GM21825 (cell line): ENCODE results near the gene TOX4.

Source experiments
- ATAC-seq: cut with Tn5 transposase; IDR thresholded peaks from one replicate; pipeline ENCODE4 v1.9.1; 2021; ENCODE audit warnings: mild to moderate bottlenecking, moderate library complexity; ENCODE audit not compliant: unreplicated experiment

Gene TOX4

DNA sequence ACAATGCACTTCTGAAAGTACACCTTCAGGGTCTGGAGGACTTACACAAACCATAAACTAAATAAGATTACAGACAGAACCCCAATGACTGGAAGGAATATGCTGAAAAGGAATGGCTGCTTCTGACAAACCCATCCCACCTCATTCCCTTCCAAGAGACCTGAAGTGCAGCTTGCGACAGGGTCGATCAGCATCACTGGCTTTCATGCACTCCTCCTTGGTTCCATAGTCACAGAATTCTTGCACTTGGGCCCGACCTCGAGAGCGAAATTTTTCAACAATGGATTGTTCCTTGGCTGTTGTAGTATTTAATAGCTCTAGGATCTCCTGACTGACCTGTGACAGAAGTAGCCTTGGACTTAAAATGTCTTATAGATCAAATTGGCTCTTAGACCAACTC, 24.6 kb downstream of the TOX4 start:
- no peak for ATAC-seq

DNA sequence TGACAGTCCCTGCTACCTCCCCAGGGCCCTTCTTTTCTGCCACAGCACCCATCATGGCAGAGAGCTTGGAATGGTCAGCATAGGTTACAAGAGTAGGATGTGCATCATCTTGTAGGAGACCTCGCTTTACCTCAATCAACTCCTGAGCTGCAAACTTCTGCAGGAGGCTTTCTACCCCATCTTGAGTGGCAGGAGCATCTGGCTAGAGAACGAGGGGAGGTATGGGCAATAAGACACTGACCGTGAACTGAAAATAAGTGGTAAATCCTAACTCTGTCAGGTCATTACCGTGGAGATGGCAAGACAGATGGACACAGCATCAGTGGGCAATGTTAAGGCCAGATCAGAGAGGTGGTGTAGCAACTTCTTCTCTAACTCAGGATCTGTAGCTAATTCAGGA, 26.4 kb downstream of the TOX4 start:
- no peak for ATAC-seq

DNA sequence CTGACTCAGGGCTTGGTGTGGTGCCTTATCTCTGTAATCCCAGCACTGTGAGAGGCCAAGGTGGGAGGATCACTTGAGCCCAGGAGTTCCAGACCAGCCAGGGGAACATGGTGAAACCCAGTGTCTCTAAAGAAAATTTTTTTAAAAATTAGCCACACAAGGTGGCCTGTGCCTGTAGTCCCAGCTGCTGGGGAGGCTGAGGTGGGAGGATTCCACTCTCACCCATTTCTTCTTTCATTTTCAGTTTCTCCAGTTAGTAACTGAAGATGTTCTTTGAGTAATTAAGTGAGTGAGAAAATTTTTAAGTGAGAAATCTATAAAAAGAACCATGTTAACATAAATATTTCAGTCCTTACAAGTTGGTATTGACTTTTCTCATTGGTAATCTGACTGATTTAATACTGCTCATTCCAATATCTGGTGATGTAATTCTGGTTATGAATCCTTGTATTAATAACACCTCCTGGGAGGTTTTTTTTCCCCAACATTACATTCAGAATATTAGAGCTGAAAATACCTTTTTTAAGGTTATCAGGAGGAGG, 28.1 kb downstream of the TOX4 start:
- peak; percentile 67 for ATAC-seq

DNA sequence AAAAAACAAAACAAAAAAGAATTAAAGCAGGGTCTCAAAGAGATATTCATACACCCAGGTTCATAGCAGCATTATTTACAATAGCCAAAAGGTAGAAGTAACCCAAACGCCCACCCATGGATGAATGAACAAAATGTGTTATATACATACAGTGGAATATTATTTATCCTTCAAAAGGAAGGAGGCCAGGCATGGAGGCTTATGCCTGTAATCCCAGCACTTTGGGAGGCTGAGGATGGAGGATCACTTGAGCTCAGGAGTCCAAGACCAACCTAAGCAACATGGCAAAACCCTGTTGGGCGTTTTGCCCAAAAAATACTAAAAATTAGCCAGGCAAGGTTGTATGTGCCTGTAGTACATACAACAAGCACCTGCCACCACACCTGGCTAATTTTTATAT, 29.6 kb downstream of the TOX4 start:
- no peak for ATAC-seq

DNA sequence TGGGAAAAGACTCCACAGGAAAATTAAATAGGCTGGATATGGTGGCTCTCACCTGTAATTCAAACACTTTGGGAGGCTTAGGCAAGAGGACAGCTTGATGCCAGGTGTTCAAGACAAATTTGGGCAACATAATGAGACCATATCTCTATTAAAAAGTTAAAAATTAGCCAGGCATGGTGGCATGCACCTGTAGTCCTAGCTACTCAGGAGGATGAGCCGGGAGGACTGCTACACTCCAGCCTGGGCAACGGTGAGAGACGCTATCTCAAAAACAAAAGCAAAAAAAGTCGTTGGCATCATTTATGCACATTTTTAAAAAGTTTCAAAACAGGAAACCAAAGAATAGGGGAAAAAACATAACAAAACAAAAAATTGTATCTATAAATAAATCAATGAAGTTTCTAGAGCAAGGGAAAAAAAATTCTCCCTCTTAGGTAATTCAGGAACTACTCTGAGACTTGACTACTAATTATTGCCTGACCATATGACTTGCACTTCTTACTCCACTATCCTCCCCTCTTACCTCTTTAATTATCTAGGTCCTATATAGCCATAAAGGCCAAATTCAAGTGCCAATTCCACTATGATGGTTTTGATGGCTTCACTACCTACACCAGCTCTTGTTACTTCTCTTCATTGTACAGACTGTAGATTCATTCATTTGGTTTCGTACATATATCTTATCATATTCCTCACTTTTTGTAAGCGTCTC, 32.6 kb downstream of the TOX4 start:
- no peak for ATAC-seq

DNA sequence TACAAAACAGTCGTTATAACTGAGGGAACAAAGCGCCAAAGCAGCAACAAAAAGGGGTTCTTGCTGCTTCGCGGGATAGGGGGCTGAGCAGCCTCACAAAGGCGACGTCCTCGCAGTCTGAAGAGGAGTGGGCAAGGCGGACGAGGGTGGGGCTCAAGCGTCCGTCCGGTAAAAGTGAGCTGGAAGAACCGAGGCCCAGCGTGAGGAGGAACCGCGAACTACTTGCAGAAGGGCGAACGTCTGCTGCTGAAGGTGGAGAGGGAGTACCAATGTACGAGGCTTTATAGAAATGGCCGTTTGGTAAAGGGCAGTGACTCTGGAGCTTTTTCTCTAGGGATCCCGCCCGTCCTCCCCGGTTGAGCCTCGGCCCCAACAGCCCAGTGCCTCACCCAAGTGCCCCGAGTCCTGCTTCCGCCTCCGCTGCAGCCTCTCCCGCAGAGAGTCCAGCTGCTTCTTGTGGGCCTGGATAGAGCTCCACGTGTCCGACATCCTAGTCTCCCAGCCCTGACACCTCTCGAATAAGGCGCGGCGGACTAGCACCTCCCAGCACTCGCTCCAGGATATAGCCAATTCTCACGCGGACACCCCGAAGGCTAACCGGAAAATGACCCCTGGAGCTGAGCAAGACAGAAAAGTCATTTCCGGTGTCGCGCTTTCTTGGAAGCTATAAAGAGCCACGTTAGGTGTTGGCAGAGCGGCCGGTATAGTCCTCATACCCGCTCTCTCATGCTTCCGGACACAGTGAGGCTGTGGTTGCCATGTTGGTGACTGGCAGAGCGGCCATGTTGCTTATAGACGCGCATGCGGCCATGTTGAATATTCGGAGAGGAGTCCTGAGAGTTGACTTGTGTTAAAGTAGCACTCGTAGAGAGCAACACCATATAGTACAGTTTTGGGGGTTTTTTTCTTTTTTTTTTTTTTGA, 34.0 kb downstream of the TOX4 start, which contains the start of gene METTL3:
TSS of gene METTL3 (minus strand) at position 606 of the 923 bp plus-strand sequence. CDS start at position 489, 117 bp downstream.
- ATAC-seq = peak; percentile 97

DNA sequence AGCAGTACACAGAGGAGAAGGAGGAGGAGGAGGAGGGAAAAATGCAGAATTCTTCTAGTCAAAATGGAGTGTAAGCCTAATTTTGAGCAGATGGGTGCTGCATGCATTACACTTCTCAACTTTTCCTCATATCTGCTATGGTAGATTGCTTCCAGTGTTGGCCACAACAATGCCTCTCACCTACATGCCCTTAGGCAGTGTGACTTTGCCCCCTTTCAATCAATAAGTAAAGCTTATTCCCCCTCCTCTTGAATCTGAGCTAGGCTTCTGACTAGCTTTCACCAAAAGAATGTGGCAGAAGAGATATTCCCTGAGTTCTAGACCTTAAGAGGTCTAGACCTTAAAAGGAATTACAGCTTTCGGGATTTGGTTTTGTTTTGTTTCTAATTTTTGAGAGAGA, 37.3 kb downstream of the TOX4 start:
- no peak for ATAC-seq

DNA sequence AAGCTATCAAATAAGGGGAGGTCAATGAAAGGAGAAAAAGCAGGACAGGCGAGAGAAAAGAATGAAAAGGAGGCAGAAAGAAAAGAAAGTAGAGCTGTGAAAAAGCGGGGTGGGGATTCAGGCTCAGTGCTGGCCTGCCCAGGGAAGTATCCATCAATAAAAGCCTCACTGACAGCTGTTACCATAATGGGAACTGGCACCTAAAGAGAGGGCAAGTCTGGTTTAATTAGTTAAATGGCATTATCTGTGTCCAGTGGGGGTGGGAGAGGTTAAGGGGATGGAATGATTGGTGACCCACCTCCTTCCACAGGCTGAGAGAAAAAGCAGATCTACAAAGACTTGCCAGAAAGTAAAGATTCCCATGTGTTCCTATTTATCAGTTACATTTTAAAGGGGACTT, 41.7 kb downstream of the TOX4 start:
- ATAC-seq = no peak

DNA sequence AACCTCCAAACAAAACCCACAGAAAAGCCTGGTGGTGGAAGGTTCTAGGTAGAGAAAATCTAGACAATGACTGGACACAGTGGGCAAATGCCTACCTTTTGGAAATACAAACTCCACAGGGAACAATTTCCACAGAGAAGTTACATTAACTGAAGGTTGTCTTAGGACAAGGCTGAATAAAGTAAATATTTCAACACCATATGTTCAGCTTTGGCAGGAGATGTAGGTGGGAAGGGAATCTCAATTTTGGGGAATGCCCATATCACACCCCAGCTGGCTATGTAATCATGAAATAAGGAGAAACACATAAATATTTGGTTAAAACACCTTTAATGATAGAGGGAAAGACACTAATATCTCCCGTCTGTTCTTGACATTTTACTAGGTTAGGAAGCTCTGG, 43.8 kb downstream of the TOX4 start:
- ATAC-seq = no peak

DNA sequence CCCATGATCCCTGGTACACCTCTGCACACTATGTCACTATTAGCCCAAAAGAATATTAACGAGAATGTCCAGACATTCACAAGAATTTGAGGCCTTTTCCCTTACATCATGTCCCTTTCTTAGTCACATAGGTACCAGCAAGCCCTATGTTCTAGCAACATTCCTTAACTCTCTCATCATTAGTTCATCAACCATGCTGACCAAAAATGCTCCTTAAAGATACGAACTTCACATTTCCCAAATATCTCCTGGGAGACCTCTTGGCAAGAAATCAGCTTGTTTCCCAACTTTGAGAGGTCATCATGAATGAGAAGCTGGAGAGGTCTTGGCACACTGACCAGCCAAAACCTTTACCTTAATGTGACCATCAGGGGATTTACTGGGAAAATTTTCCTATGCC, 44.5 kb downstream of the TOX4 start:
- no peak for ATAC-seq

DNA sequence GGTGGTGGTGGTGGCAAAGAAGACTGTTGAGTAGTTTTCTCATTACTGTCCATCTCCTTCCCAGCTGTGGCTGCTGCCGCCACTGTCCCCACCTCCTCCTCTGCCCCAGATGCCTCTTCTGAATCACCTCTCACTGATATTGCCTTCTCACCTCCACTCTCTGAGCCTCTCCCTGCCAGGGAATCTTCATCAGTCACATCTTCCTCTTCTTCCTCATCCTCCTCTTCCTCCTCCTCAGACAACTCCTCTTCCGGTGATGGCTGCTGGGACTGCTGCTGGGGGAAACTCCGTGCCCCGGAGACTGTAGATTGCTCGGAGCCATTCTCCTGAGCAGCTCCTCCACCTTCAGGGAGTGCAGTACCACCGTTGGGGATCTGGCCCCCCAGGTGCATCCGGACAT, 46.2 kb downstream of the TOX4 start:
- ATAC-seq = no peak

DNA sequence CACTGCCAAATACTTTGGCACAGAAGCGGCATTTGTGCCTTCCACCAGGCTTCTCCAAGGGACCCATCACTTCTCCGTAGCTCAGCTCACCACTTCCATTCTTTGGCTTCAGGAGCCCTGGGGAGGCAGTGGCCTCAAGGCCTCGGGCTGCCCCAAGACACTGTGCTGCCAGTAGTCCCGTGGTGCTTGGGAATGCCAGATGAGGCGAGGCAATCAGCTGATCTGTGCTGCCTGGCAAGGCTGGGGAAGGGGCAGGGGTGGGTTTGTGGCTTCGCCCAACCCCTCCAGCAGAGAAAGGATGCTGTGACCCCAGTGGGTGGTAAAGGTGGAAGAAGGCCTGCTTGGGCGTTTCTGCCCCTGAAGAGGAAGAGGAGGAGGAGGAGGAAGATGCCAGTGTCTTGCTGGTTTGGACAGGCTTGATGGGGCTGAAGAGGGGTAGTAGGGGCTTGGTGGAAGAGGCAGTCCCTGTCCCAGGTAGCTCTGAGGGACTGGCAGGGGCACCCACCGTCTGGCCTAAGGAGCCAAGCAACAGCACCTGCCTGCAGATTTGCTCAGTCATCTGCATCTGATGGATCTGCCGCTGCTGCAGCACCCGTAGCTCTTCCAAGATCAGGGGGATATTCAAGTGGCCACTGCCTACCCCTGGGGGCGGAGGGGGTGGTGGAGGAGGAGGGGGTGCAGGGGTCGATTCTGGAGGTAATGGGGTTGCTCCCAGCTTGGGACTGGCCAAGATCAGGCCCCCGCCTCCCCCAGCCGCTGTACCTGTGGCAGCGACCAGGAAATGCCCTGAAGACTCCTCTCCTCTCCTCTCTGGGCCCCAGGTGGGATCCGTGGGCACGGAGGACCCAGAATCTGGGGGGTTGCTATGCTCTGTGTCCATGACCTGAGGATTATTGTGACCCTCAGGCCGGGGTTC, 47.8 kb downstream of the TOX4 start:
- no peak for ATAC-seq

DNA sequence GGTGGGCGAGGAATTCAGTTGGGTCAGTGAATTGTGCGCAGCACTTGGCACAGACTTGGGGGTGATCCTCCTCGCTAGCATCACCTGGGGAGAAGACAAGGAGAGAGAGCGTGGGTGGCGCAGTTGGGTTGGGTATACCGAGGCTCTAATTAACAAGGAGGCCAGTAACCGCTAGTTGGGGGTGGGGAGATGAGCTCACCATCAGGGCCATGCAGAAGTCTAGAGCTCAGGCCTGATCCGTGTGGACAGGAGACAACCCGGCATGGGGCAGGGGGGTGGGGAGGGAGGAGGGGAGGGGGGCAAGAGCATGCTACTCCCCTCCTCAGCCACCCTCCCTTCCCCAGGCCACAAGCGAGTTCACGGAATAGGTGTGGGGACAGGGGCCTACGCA, 48.6 kb downstream of the TOX4 start:
- no peak for ATAC-seq

DNA sequence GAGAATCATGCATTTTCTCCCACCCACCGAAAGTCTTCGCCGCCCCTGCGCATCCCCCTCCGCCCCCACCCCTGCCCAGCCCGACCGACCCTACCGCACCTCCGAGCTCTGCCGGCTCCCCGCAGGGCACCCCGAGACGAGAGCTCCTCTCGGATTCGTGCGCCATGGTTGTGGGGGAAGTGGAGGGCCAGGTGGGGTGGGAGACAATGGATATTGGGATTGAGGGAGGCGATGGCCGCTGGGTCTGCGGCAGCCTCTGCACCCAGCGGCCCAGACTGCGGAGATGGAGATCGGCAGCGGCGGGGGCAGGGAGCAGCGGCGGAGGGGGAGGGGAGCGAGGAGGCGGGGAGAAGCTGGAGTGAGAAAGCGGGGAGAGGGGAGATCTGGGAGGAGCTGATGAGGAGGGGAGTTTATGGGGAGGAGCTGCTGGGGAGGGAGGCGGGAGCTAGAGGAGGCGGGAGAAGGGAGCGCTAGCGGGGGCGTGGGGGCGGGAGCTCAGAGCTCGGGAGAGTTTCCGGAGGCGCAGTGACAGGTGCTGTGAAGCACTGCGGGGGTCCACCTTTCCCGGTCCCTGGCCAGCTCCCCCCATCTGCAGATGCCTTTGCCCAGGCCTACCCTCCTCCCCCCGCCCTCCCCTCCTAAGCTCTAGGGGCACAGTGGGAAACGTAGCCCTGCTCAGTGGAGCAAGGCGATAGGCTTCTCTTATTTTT, 49.1 kb downstream of the TOX4 start, which contains the start of gene SALL2:
TSS of gene SALL2 (minus strand) at position 385 of the 710 bp plus-strand sequence. CDS start at position 166, 219 bp downstream.
- peak; percentile 68 for ATAC-seq

DNA sequence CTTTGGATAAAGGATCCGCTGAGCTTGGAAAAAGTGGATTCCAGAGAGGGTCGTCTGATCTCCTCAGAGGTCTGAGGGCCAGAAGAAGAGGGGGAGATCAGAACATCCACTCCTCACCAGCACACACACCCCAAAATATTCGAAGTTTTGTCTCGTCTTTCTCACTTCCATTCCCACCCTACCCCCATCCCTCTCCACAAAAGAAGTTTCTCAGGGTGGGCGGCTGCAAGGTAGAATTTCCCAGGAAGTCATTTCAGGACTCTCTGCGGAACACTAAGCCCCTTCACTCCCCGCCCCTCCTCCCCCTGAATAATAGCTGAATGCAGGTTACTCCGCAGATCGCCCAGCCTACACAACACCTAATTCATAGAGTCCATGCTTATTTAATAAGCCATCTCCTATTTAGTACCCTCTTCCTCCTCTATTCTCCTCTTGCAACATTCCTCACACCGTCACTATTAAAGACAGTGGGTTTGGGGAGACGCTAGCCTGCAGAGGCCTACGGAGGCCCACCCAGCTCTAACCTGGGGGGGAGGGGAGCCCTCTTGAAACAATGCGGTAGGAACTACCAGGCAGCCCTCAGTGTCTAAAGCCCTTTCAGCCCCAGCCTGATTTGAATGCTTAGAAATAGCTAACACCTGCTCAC, 49.8 kb downstream of the TOX4 start:
- ATAC-seq = no peak

DNA sequence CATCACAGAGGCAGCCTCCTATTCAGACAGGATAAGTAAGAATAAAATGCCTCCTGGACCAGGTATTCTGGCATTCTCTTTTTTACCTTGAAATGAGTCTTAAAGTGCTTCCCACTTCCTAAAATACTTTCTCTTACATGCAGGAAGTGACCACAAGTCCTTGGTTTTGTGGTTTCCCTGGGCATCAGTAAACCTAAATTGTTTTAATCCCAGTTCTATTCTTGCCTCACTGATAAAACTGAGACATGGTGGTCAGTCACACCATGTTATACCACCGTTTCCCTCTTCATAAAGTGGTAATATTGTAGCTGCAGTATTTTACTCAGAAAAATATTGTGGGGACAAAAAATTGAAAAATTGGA, 50.3 kb downstream of the TOX4 start:
- no peak for ATAC-seq

DNA sequence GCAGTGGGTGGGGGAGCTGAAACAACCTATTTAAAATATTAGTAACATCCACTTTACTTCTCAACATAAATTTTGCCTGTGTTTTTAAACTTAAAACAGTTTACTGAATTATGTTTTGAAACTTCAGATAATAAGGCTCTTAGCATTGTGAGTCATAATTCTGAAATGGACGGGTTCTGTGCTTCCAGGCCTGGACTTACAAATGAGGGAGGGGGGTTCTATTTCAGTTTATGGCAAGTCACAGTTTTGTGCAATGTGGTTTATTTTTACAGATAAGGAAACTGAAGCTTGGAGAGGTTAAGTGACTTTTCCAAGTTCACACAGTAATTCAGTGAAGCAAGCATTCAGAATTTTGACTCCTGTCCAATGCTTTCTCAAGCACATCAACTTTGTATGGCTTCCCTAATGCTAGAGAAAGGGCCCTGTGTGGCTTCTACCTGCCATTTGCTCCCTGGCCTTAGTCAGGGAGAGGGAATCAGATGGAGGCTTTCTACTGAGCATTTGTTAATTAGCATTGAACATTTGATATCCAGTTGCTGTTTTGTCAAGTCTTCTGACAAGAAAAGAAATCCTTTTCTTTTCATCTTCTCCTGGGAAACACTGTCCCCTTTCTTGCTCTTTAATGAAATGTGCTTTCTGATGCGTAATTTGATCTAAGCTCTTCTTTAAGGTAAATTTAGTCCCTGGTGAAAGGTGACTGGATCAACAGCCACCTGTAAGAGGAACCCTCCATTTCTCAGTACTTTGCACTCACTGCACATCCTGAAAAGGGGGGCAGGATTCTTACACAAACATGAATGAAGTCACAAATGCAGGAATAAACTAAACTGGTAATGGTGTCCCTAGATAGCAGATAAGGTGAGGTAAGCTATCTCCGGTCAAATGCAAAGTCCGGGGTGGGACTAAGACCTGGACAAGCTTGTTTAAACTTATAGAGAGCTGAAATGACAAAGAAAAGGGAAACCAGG, 51.7 kb downstream of the TOX4 start:
- ATAC-seq = no peak

DNA sequence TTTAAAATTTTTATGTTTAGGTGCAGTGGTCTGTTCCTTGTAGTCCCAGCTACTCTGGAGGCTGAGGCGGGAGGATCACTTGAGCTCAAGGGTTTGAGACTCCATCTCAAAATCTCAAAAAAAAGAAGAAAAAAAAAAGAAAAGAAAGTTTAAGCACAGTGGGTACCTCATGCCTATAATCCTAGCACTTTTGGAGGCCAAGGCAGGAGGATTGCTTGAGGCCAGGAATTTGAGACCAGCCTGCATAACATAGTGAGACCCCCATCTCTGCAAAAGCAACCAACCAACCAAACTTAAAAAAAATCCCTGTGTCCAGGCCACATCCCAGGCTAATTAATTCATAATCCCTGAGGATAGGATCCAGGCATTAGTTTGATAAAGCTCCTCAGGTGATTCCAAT, 52.5 kb downstream of the TOX4 start:
- ATAC-seq = no peak
